ENCODE results near the gene GATA2.

GATA2 gene

DNA sequence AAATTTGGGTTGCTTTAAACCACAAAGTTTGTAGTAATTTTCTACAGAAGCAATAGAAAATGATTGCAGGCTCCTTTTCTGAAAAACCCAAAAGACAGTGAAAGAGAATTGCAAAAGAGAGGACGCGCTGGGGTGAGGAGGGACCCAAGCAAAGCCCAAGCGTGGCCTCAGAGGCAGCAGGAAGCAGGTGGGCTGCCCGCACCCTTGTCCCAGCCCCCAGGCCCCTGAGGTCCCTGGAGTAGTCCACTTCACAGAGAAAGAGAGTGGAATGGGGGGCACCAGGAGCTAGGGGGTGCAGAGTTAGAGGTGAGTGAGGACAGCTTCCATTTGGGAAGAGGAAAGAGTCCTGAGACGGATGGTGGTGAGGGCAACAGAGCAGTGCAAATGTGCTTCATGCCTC, 37.9 kb downstream of the GATA2 start:
- no peak for DNase-seq

DNA sequence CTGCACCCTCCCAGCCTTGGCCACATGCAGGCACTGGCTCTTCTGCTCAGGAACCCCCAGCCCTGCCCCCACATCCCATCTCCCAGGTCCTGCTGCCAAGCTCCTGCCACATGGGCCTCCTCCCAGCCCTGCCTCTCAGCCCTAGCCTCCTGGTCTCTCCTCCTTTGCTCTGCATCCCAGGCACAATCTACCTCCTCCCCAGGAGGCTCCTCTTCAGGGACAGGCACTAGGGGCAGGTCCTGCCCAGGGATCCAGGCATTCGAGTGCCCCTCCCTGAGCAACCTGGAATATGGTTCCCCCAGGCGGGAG, 38.7 kb downstream of the GATA2 start:
- no peak for DNase-seq

- DNase-seq, result no peak
Observed at GRCh38 chr3:128453501-128454309, 39.3 kb downstream of the GATA2 start.

DNA sequence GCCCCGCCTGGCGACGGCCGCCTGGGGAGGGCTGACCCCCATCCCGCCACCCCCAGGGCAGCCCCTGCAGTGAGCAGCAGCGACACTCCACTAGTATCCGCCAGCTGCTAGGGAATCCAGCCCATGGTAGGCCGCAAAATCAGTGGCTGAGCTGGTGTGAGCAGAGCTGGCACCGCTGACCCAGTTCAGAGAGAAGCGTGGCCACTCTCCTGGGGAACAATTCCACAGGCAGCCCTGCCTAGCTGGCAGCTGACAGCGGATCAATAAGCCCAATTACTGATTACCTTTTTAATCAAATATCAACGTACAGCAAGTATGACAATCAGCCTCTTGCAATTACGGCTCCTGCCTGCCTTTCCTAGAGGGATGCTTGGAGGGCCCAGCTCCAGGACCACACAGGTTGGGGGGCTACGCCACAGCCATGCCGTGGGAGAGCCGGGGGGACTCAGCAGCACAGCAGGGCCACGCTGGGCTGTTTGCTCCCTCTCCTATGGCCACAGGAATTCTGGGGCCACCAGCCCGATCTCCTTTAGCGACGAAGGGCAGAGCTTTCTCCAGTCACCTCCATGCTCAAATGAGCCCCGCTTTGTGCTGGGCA, 40.2 kb downstream of the GATA2 start:
- DNase-seq, result no peak

GRCh38 chr3:128452120-128452519, 40.9 kb downstream of the GATA2 start:
- DNase-seq, result no peak

DNA sequence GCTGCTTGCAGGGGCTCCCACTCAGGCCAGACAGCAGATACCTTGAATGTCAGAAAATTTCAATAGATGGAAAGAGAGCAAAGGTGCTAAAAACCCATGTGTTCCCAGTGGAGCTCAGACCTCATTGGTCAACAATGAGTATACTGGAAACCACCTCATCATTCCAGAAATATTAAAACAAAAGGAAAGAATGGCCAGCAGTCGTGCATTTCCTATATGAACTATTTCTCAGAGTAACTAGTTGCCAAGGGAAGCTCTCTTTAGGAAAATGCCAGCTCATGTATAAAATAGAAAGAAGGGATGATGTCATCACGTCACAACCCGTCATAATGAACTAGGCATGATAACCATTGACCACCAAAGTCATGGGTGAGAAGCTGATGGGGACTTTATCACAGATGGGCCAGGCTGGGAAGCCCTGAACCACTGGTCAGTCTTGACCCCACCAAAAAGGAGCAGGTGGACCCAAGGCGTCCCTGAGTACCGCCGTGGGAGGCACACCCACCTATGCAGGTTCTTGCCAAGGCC, 43.8 kb downstream of the GATA2 start:
- DNase-seq, result no peak

DNA sequence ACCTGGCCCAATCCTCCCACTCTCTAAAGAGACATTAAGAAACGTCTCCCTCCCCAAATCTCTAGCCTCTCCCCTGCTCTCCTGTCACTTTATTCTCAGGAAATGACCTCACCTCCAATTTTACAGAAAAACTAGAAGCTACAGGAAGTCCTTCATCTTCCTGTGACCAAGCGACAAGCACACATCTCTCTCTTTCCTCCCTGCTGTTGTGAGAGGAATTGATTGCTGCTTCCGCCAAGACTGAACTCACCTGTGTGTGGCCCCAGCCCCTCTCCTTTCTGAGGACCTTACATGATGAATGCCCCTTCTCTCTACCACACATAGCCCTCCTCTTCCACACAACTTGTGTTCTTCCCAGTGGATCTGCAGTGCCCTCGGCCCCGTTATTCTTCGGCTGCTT, 44.5 kb downstream of the GATA2 start:
- no peak for DNase-seq

DNA sequence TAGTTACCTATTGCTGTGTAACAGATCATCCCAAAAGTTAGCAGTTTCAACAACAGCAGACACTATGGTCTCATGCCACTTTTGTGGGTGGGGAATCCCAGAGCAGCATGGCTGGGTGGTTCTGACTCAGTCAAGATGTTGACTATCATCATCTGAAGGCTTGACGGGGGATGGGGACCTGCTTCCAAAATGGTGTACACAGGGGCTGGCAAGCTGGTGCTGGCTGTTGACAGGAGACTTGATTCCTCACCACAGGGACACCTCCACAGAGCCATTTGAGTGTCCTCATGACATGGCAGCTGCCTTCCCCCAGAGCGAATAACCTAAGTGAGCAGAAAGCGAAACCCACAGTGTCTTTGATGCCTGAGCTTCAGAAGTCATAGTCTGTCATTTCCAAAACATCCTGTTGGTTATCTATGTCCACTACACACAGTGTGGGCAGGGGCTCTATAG, 45.4 kb downstream of the GATA2 start:
- DNase-seq, result no peak

- no peak for DNase-seq
Observed at GRCh38 chr3:128446821-128447220, 46.2 kb downstream of the GATA2 start.

DNA sequence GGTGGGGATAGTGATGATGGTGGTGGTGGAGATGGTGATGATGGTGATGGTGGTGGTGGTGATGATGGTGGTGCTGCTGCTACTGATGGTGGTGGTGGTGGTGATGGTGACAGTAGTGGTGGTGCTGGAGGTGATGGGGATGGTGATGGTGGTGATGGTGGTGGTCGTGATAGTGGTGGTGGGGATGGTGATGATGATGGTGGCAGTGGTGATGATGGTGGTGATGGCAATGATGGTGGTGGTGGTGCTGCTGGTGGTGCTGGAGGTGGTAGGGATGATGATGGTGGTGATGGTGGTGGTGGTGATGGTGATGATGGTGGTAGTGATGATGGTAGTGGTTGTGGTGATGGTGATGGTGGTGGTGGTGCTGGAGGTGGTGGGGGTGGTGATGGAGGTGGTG, 47.6 kb downstream of the GATA2 start:
- no peak for DNase-seq

DNA sequence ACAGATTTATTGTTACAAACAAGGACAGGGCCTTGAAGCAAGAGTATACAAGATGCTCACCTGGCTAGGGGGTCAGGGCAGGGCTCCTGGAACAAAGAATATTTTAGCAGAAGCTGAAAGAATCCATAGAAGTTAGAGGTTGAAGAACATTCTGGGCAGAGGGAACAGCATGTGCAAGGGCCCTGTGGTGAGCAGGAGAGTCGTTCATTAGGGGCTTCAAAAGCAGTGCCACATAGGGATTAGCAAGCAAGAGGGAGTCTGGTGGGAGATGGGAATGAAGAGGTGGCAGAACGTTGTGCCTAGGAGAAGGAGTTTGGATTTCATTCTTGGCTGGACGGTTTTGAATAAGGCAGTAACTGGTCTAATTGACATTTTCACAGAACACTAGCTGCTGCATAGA, 49.2 kb downstream of the GATA2 start:
- DNase-seq, result no peak

DNA sequence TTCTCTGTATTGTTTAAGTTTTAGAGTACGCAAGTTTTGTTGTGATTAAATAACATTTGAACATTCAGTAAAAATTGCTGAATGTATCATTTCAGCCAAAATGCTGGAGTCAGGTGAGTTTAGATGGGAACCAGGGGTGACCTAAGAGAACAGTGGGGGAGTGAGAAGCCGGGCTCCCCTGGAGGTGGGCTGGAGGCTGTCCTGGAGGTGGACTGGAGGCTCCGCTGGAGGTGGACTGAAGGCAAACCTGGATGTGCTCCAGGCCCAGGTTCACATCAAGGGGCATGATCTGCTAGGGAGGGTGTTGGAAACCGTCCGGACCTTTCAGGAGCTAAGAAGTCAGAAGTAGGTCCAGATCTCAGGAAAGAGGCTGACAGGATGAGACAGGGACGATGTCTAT, 50.1 kb downstream of the GATA2 start:
- no peak for DNase-seq

- no peak for DNase-seq
Observed at GRCh38 chr3:128442070-128442469, 50.9 kb downstream of the GATA2 start.

- DNase-seq, result no peak
Observed at GRCh38 chr3:128439226-128439625, 53.8 kb downstream of the GATA2 start.

GRCh38 chr3:128438488-128439072, 54.4 kb downstream of the GATA2 start:
- no peak for DNase-seq

- DNase-seq, result no peak
Observed at GRCh38 chr3:128436214-128436613, 56.8 kb downstream of the GATA2 start.

GRCh38 chr3:128435561-128435960, 57.4 kb downstream of the GATA2 start:
- DNase-seq, result no peak

DNA sequence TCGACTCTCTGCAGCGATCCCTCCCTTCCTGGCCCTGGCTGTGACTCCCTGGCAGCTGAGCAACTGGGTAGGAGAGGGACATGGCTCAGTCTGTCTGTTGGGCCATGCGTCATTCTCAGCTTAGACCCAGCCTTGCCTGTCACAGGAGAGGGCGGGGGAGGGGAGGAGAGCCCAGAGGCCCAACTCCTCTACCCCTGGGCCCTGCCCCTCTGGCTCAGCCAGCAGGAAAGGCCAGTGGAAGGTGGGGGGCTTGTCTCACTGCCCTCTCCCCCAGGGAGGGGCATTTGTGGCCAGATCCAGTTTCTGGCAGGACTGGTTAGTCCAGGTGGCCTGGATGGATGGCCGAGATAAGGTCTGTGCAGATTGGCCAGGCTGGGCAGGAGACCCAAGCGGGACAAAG, 57.9 kb downstream of the GATA2 start:
- DNase-seq, result no peak

- no peak for DNase-seq
Observed at GRCh38 chr3:128434524-128434923, 58.5 kb downstream of the GATA2 start.

DNA sequence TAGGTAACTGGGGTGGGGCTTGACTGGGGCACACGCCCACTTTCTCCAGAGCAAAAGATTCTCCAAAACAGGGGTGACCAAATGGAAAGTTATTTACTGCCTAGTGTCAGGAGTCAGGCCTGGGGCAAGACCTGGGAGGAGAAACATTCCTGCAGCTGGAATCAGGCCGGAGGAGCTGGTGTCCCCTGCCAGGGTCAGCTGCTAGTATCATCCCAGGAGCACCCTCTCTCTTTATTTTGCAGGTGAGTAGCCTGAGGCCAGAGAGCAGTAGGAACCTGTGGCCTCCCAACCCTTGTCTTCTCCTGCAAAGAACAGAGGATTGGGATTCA, 59.2 kb downstream of the GATA2 start:
- DNase-seq, result no peak

DNA sequence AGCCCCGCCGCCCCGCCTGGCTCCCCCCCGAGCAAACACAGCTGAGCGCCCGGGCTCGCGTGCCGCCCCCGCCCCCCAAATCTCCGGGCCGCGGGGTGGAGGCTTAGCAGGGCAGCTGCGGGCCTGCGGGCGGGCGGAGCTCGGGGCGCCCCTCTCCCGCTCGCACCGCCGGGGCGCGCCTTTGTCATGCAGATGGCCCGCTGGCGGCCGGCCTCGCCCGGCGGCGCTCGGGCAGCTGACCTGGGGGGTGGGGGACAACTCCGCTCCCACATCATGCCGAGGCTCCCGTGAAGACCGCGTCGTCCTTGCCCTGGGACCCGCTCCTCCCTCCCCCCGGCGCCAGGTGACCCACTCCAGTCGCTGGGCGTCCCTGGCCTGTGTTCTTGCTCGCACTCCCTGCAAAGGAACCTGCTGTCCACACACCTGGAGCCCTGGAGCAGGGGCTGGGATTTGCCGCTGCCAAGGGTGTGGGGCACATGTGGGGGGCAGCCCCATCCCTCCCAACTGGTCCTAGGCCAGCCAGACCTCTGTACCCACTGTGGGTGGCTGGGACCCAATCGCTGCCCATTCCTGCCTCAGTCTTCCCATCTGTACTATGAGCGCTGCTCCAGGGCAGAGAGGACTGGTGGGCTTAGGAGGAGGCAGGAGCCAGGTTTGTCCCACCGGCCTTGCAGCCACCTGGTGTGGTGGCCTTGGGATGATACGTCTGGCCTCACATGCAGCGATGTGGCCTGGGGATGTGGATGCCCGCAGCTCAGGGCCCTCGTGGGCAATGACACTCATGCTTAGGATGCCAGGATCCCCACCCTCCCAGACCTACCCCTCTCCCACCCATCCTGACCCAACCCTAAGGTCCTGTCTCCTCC, 59.8 kb downstream of the GATA2 start:
- DNase-seq, result no peak

GRCh38 chr3:128432301-128432970, 60.6 kb downstream of the GATA2 start:
- DNase-seq, result no peak

- DNase-seq, result no peak
Observed at GRCh38 chr3:128431803-128432300, 61.1 kb downstream of the GATA2 start.

All from NCI-H2029 treated with DMSO at 0.1 percent for 48 hours (cell line).